ENCODE results near the gene FOXA2. TPM values are rescaled to one million over a fixed set of nuclear protein-coding genes. Genes with fewer than 3 reads are reported as not detected.

Gene FOXA2
- total RNA-seq (0.13 TPM), polyA plus RNA-seq (ENCODE audit: insufficient read depth, low read depth, low replicate concordance) (not detected)
- long read RNA-seq, donor 1, result 0 reads
- long read RNA-seq, donor 2, result 0 reads
- long read RNA-seq, donor 3, result 0 reads
- long read RNA-seq, donor 4, partial matches to known transcripts, result 0 of 1 reads
- long read RNA-seq, donor 4, other reads (novel, unspliced or antisense), result 0 of 1 reads
- long read RNA-seq, donor 5, result 0 reads
- long read RNA-seq, donor 6, result 0 reads
- long read RNA-seq, donor 7, result 0 reads
- long read RNA-seq, donor 8, result 0 reads
- long read RNA-seq, donor 9, result 0 reads
- long read RNA-seq, donor 10, partial matches to known transcripts, result 0 of 1 reads
- long read RNA-seq, donor 10, other reads (novel, unspliced or antisense), result 0 of 1 reads

DNA sequence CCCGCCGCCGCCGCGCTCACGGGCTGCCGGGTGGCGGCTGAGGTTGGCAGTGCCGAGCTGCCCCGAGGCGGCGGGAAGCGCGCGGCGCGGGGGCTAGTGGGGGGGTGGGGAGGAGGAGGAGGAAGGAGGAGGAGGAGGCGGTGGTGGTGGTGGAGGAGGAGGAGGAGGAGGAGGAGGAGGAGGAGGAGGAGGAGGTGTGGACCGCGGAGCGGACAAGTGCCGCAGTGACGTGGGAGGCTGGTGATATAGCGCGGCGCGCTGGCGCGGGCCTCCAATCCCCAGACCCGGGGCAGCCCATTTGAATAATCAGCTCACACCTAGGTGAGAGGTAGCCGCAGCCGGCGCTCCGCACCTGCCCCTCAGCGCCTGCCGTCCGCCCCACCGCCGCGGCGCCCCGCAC, at the start of gene FOXA2:
FOXA2 (minus strand) TSS at position 51 of the 400 bp plus-strand sequence. CDS start 294 bp downstream, outside the sequence.
- H3K4me1 ChIP-seq (ENCODE audit: control insufficient read depth in 2 of 3, insufficient read depth in 2 of 3, low read depth in 1 of 3, low read length in 3 of 3), result peaks cover 0 to 12% (median 0%) of the 10 kb centered on the region in 3 donors
- no peak for FAIRE-seq
- no peak within 1 kb of the TSS for H3K9ac ChIP-seq (ENCODE audit: low read length in 3 of 3)
- TF ChIP-seq, protein P1, sequence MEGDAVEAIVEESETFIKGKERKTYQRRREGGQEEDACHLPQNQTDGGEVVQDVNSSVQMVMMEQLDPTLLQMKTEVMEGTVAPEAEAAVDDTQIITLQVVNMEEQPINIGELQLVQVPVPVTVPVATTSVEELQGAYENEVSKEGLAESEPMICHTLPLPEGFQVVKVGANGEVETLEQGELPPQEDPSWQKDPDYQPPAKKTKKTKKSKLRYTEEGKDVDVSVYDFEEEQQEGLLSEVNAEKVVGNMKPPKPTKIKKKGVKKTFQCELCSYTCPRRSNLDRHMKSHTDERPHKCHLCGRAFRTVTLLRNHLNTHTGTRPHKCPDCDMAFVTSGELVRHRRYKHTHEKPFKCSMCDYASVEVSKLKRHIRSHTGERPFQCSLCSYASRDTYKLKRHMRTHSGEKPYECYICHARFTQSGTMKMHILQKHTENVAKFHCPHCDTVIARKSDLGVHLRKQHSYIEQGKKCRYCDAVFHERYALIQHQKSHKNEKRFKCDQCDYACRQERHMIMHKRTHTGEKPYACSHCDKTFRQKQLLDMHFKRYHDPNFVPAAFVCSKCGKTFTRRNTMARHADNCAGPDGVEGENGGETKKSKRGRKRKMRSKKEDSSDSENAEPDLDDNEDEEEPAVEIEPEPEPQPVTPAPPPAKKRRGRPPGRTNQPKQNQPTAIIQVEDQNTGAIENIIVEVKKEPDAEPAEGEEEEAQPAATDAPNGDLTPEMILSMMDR (IDR thresholded peaks at IDR 0.05; ENCODE audit: borderline replicate concordance, extremely low read depth, insufficient read depth), result no peak
- no peaks in the 10 kb centered on the region for H3K9me3 ChIP-seq (ENCODE audit: control insufficient read depth in 2 of 3, insufficient read depth in 1 of 3, low read length in 3 of 3)
- H3K4me3 ChIP-seq (ENCODE audit: low read length in 3 of 3), result no peak within 1 kb of the TSS
- intact Hi-C loops (cut with DNase I), result loop anchor here (10.0 kb wide), 1 partner anchor 250 kb away; no protein-coding TSS in a partner anchor
- H3K27ac ChIP-seq (ENCODE audit: low read depth in 2 of 2, low read length in 2 of 2), result no peak within 1 kb of the TSS
- H3K27me3 ChIP-seq (ENCODE audit: control insufficient read depth, insufficient read depth, low read length), result peaks cover 70% of the 10 kb centered on the region
- no peaks in the 10 kb centered on the region for H3K36me3 ChIP-seq (ENCODE audit: control insufficient read depth in 2 of 3, insufficient read depth in 3 of 3, low read length in 3 of 3)
- DNase-seq, result peak in 2 of 5 donors; percentile 46 to 69

DNA sequence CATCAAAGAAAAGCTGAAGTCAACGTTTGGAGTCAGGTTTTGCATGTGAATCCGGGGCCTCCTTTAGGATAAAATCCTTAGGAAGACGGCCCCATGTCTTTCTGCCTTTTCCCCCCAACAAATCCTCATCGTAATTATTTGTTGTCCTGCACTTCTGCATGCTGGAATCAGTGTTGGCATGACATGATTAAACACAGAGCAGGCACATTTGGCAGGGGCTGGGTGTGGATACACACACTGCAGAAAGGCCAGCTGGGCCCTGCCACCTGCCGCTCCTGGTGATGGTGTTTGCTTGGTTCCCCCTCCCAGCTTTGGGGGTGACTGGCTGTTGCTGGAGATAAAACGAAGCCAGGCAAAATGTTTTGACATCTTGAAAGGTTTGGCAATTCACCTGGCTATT, 46.3 kb upstream of the FOXA2 start:
- DNase-seq, result no peak

GRCh38 chr20:22629927-22630326, 45.6 kb upstream of the FOXA2 start:
- TF ChIP-seq, protein P1 (IDR thresholded peaks at IDR 0.05; ENCODE audit: borderline replicate concordance, extremely low read depth, insufficient read depth), result no peak
- intact Hi-C loops (cut with DNase I), result no loop called here
- Histone ChIP-seq H3K4me3 (ENCODE audit: low read length in 3 of 3) (no peak overlapping the region), H3K27me3 (ENCODE audit: control insufficient read depth, insufficient read depth, low read length) (no peaks in the 10 kb centered on the region), H3K4me1 (ENCODE audit: control insufficient read depth in 2 of 3, insufficient read depth in 2 of 3, low read depth in 1 of 3, low read length in 3 of 3) (no peaks in the 10 kb centered on the region), H3K9ac (ENCODE audit: low read length in 3 of 3) (no peak overlapping the region), H3K27ac (ENCODE audit: low read depth in 2 of 2, low read length in 2 of 2) (no peak overlapping the region), H3K36me3 (ENCODE audit: control insufficient read depth in 2 of 3, insufficient read depth in 3 of 3, low read length in 3 of 3) (no peaks in the 10 kb centered on the region), H3K9me3 (ENCODE audit: control insufficient read depth in 2 of 3, insufficient read depth in 1 of 3, low read length in 3 of 3) (no peaks in the 10 kb centered on the region)
- FAIRE-seq (no peak), DNase-seq (no peak)

More for the DNA sequence above, 46.3 kb upstream of the FOXA2 start:
- Histone ChIP-seq H3K4me1 (ENCODE audit: control insufficient read depth in 2 of 3, insufficient read depth in 2 of 3, low read depth in 1 of 3, low read length in 3 of 3) (no peaks in the 10 kb centered on the region), H3K27me3 (ENCODE audit: control insufficient read depth, insufficient read depth, low read length) (no peaks in the 10 kb centered on the region), H3K9ac (ENCODE audit: low read length in 3 of 3) (no peak overlapping the region), H3K36me3 (ENCODE audit: control insufficient read depth in 2 of 3, insufficient read depth in 3 of 3, low read length in 3 of 3) (no peaks in the 10 kb centered on the region), H3K9me3 (ENCODE audit: control insufficient read depth in 2 of 3, insufficient read depth in 1 of 3, low read length in 3 of 3) (no peaks in the 10 kb centered on the region), H3K4me3 (ENCODE audit: low read length in 3 of 3) (no peak overlapping the region), H3K27ac (ENCODE audit: low read depth in 2 of 2, low read length in 2 of 2) (no peak overlapping the region)
- intact Hi-C loops (cut with DNase I), result no loop called here
- TF ChIP-seq, protein P1 (IDR thresholded peaks at IDR 0.05; ENCODE audit: borderline replicate concordance, extremely low read depth, insufficient read depth), result no peak
- no peak for FAIRE-seq

Measured in kidney (tissue), 22 donors.